Stimulated activated CD8-positive, alpha-beta memory T cell treated with anti-CD3 and anti-CD28 coated beads, Interleukin-2, amount 100 ng/mL, for 1 hour (primary cell): ENCODE measurements around the gene PEPD.

ENCODE experiments used
- DNase-seq, 2 donors: peaks; one replicate each; pipeline ENCODE4 v3.0.0-alpha.2; 2020; ENCODE audit warnings: low read depth in 2 of 2

PEPD gene

GRCh38 chr19:33396701-33397535 is 124.7 kb downstream of the PEPD start:
- DNase-seq, result no peak

DNA sequence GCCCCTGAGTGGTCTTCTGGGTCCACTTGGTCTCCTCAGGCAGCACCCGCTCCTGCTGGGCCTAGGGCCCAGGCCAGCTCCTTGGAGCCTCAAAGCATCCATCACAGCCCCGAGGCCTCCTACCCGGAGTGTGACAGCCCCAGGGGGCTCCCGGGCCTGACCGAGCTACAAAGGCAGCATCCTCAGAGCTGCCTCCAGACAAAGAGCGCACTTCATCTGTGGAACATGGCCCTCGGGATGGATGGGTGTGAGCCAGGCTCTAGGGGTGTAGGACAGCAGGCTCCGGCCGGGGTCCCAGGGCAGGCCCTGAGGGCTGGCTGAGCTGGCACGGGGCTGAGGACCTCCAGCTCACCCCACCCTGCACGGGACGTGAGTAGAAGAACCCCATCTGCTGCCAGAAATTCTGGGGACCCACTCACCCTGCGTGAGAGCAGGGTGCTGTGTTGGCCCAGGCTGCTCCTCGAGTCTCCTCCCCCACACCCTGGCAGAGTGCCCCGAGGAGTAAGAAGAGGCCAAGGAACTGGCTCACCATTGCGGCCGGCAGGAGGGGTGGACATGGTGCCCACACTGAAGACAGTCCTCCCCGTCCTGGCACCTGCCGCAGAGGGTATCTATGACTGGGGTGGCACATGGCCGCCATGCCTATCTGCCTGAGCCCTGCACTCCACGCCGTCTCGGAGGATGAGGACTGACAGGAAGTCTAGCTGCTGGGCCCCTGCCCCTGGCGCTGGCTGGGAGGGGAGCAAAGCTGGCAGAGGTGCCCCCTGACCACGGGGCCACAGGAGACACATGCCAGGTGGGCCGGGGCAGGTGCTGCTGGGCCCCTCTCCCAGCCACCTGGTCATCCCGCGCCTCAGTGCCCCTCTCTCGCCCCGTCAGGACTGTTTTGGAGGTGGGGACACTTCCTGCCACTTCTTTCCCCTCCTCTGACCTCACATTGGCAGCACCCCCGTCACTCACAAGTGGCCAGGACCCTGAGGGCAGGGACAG is 125.7 kb downstream of the PEPD start:
- DNase-seq, result no peak

- DNase-seq, result no peak
Observed at GRCh38 chr19:33394723-33395560, 126.6 kb downstream of the PEPD start.

- no peak for DNase-seq
Observed at GRCh38 chr19:33394006-33394722, 127.4 kb downstream of the PEPD start.

DNA sequence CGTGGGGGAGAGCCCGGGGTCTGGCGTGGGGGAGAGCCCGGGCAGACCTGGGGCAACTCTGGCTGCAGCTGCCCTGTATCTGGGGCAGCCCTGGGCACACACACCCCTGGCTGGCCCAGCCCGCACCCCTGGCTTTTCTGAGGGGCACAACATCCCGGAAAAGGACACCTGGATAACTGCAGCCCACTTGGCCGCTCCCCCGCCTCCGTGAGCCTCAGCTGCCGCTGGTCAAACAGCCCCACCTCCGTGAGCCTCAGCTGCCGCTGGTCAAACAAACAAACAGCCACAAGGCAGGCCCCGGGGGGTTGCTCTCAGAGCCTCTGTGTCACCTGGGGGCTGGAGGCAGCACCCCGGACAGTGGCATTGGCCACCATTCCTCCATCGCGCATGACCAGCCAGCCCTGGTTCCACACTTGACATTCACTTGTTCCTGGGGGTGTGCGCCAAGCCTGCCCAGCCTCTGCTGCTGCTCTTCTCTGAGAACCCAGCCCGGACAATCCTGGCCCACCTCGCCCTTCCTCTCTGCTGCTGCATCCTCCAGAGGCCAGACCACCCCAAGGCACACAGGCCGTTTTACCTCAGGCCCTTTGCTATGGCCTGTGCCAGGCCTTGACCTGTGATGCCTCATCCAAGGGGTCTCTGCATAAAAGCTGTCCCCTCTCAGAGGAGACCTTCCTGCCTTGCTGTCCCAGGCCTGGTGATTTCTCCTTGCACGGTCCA is 128.1 kb downstream of the PEPD start:
- DNase-seq, result no peak

GRCh38 chr19:33392341-33393285 is 129.0 kb downstream of the PEPD start:
- no peak for DNase-seq

- no peak for DNase-seq
Observed at GRCh38 chr19:33391631-33392249, 129.9 kb downstream of the PEPD start.

DNA sequence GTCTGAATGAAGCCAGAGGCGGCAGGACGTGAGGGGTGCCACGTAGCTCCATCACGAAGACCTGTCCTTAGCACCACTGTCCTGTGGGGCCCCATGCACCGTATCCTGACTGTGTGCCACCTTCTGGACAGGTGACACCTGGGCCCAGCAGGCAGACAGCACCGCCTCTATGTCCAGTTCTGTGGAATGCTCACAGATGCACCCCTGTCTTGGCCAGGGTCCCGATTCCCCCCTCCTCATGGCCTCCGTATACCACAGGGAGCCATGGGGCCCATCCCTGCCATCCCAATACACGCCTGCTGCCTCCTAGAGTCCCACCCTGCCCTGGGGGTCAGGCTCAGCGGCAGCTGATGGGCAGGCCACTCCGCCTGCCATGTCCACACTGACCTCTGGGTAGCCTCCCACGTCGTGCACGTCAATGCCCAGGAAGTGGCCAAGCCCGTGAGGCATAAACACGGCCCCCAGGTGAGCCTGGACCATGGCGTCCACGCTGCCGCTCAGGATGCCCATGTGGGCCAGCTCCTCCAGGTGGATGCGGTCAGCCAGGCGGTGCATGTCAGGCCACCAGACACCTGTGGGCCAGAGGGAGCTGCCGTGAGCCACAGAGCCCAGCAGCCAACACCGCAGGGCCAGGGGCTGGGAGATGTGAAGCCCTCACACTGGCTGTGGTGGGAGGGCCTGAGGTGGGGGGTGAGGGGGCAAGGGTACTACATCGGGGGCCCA is 130.5 kb downstream of the PEPD start:
- DNase-seq, result no peak

DNA sequence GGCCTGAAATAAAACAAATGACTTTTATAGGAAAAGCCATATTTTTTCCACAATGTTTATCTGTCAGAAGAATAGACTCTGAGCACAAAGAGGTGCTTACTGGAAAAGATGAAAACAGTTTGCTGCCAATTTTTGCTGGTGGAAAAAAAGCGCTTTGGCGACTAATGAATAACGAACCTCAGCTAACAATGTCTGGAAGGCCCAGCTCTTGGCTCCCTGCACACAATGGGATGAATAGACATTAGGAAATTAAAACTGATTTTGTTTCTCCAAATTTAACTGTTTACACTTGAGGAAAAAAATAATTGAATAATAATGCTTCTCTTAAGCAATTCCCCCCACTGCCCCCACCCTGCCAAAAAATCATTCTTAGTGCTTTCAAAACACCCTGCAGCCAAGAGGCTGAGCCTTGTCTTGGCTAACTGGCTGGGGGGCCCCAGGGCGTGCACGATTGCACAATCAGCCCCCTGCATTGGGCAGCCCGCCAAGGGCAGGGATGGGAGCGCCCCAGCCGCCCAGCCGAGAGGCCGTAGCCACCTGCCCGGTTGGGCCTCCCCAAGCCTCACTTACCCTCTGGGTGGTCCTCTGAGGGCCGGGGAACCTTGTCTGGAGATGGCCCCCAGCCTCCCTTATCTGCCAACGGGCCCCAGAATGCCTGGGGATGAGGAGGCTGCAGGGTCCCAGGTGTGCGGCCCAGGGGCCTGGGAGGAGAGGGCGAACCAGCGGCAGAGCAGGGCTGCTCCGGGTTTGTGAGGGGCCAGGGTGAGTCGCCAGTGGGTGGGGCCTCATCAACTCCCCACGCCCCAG is 131.3 kb downstream of the PEPD start:
- no peak for DNase-seq

DNA sequence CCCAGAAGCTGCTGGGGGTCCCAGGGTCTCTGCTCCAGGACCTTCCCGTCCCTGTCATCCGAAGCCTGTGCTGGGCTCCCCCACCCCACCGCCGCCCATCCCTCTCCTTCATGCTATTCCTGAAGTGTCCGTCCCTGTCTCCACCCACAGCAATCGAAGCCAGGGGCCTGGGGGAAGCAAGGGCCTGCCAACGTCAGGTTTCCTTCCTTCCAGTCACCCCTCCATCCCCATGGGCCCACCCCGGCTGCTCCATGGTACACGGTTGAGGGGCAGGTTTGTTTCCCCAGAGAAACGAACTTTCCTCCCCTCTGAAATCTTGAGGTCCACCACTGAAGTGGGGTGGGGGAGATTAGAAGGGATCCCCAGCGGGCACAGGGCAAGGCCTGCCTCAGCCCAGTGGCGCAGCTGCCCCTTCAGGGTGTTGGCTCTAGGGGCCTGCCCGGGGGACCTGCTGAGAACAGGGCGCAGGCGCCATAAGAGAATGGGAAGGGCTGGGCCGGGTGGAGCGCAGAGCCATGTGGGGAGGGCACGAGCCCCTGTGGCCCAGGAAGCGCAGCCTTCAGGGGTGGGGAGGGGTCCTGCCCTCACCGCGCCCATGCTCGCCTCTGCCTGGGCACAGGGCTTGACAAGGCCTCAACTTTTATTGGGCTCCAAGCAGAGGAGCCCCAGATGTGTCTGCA is 132.0 kb downstream of the PEPD start:
- no peak for DNase-seq

- DNase-seq, result no peak
Observed at GRCh38 chr19:33388725-33389420, 132.7 kb downstream of the PEPD start.

DNA sequence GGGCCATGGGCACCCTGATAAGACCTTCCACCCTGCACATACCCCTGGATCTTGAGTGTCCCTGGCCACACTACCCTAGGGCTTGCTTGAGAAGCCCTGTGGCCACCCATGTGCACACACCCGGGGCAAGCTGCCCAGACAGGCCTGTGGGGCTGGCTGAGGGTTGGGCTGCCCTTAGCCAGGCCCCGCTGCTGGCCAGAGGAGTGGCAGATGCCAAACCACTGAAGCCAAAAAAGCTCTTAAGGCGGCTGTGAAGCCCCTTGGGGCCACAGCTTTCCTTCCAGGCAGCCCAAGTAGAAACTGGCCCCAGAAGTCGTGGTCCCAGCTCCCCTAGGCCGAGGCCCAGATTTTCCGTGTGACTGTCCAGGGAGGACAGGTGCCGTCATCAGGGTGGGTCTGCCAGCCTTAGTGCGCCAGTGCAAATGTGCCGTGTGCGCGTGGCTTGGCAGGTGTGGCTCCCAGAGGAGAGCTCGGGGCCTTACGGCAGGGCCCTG is 133.3 kb downstream of the PEPD start:
- DNase-seq, result no peak

DNA sequence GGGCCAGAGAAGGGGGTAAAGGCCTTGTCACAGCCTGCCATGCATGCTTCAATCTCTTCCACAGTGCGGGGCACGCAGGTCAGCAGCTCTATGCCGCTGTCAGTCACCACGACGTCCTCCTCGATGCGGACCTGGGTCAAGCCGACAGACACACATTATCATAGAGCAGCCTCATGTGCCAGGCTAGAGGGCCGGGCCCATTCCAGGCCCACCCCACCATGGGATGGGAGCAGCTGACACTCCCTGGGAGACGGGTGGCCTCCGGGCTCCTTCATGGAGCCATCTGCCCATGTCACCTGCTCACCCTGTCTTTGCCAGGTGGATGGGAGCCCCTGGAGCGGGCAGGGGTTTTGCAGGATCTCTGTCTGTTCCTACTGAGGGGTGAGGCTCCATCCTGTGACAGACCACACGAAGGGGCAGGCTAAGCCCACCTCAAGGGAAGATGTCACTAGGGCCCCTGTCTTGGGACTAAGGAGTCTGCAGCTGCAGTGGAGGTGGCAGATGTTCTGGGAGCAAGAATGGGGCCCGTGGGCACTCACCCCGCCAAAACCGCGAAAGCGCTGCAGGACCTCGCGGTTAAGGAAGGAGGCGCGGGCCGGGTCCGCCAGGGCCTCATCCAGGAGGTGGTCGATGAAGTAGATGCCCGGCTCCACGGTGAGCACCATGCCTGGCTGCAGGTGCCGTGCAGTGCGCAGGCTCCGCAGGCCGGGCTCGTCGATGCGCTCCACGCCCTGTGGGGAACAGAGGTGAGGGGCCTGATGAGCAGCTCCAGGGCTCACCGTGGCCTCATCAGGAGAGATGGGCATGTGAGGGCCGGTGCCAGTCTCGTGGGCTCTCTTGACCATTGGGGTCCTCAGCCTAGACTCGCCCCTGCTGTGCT is 134.0 kb downstream of the PEPD start:
- no peak for DNase-seq

DNA sequence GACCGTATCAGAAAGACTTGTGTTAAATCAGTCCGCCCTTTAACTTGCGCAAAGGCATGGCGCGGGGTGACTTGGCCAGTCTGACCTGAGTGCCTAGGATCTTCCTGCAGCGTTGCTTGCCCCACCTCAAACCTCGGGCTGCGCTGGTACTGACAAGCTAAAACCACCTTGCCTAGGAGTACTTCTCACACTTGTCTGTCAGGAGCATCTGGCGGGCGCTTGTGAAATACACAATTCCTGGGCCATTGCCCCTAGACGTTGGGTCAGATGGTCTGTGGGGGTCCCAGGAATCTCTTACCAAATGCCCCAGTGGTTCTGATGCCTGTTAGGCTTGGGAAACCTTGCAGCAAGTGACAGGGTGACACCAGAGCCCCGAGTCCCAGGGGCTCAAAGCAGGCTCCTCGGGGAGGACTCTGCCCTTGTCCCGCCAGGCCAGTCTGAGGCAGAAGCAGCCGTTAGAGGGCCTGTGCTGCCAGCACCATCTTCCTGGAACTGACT is 135.2 kb downstream of the PEPD start:
- DNase-seq, result no peak

GRCh38 chr19:33385956-33386355 is 135.6 kb downstream of the PEPD start:
- no peak for DNase-seq
